Regular cardiac myocyte (primary cell): ENCODE results near the gene FSD2. TPM values are rescaled to one million over a fixed set of nuclear protein-coding genes. Genes with fewer than 3 reads are reported as not detected.

Source experiments
- total RNA-seq: library from RNA; depleted of rRNA; stranded (reverse); fragments of >200 nt; gene quantifications from 2 replicates; pipeline ENCODE4 v1.2.3, GENCODE V29; 2014

FSD2 gene, protein sequence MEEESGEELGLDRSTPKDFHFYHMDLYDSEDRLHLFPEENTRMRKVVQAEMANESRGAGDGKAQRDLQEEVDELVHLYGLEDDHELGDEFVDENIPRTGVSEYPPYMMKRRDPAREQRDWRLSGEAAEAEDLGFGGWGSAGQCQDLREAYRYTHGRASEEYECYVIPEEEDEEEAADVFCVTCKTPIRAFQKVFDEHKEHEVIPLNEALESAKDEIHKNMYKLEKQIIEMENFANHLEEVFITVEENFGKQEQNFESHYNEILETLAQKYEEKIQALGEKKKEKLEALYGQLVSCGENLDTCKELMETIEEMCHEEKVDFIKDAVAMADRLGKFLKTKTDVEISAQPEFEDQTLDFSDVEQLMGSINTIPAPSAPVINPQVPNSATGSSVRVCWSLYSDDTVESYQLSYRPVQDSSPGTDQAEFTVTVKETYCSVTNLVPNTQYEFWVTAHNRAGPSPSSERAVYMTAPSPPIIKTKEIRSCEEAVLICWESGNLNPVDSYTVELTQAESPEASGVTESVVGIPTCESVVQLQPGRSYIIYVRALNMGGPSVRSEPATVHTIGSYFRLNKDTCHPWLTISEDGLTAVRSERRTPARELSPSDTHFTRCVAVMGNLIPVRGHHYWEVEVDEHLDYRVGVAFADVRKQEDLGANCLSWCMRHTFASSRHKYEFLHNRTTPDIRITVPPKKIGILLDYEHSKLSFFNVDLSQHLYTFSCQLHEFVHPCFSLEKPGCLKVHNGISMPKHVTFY
- total RNA-seq, result under 0.01 TPM in 1 of 2 replicates, not detected in the other

DNA sequence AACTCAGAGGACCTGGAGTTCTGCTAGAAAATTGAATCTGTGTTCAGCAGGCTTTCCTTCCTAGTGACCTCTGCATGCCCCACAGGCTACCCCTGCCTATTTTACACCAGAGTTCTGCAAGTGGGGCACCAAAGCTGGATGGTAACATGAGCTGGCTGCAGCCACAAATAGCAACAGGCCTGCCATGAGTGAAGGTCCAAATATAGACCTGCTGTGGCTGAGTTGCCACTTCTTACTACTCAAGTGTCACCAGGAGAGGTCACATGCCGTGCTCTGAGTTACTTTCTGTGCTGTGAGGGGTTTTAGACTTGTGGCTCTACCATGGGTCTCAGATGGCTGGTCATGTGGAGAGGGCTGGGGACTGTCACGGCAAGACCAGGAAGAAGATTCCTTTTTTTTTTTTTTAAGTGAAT lies at the start of gene FSD2:
Gene FSD2 (minus strand): TSS at position 76 of the 413 bp plus-strand sequence. CDS start 18,679 bp downstream, outside the sequence.

DNA sequence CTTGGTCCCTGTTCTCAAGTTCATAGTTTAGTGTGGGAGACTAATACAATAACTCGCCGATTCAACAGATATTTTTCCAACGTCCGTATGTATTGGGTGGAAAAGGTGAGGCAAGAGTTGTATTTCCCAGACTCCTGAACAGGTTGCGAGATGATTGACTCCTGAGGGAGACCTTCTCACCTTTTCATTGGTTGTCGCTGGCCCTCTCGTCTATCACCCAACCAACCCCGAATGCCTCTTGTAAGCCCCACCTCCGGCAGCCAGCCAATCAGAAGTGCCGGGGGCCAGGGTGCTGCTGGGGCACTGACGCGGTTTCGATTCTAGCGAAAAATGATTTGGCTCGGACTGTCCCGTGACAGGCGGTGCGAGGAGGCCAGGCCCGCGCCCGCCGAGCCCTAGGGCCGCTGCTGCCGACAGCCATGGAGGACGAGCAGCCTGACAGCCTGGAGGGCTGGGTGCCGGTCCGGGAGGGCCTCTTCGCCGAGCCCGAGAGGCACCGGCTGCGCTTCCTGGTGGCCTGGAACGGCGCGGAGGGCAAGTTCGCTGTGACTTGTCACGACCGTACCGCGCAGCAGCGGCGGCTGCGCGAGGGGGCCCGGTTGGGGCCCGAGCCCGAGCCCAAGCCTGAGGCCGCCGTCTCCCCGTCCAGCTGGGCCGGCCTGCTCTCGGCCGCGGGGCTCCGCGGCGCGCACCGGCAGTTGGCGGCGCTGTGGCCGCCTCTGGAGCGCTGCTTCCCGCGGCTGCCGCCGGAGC lies 3.6 kb upstream of the FSD2 start, which contains the start of gene WHAMM:
Gene WHAMM (plus strand): TSS at position 321 of the 753 bp plus-strand sequence. CDS start 99 bp downstream, at position 420.

DNA sequence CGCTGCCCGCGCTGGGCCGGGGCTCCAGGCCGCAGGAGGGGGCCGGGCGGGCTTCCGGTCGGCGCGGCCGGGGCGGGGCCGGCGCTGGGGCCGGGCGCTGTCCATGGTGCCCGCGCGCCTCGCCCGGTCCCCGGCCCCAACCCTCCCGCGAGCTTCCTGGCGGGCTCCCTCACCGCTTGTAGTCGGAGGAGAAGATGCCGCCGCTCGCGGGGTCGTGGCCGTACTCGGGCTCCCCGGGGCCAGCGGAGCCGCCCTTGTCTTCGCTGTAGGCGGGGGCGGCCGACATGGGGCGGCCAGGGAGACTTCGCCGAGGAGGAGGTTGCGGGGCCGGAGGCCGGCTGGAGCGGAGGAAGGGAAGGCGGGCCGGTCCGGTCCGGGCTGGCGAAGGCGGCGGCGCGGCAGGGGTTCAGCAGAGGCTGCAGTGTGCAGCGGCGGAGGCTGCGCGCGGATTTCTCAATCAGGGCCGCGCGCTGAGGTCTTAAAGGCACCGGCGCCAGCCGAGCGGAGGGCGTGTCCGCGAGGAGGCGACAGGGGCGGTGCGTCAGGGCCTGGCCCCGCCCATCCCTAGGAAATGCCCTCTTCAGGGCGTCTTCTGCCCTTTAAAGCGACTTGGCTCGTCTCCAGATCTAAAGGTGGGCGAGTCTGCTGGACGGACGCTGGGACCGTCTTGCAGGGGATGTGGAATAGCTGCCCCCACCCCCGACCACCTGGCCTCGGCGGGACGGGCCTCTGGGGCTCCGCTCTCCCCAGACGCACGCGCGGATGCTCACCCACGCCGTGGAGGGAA lies 96.3 kb downstream of the FSD2 start, which contains the start of gene AP3B2:
Gene AP3B2 (minus strand): TSS at position 455 of the 787 bp plus-strand sequence. CDS start 169 bp downstream, at position 286.

Other genes starting within 250 kb of the FSD2 start
- gene CPEB1, start 158.7 kb downstream of the FSD2 start, total RNA-seq, result 5.2 and 13.8 TPM in 2 replicates
- gene AP3B2, start 96.2 kb downstream of the FSD2 start, total RNA-seq, result under 0.01 and 0.28 TPM in 2 replicates
- 4.2 and 5.4 TPM in 2 replicates for gene WHAMM, start 3.6 kb upstream of the FSD2 start, total RNA-seq
- 2.1 and 44.8 TPM in 2 replicates for gene HOMER2, start 146.7 kb upstream of the FSD2 start, total RNA-seq
- 35.1 and 36.6 TPM in 2 replicates for gene RAMAC, start 180.1 kb upstream of the FSD2 start, total RNA-seq
- gene C15orf40, start 205.6 kb upstream of the FSD2 start, total RNA-seq, result 7.7 and 8.7 TPM in 2 replicates